Activated CD8-positive, alpha-beta T cell treated with anti-CD3 and anti-CD28 coated beads for 36 hours (primary cell): ENCODE measurements around the gene PDPK1. TPM values are rescaled to one million over a fixed set of nuclear protein-coding genes. Genes with fewer than 3 reads are reported as not detected.

Source experiments
- ATAC-seq: fragments of 200-7000 bp; cut with Tn5 transposase; one replicate; pipeline ENCODE4 v1.10.0; 2021; ENCODE audit warnings: mild to moderate bottlenecking, moderate library complexity
- CTCF ChIA-PET: fragments of 350-600 bp; sonication (Branson Sonifier 250); formaldehyde crosslinking; loops from one replicate; lab custom pipeline; 2021; ENCODE audit warnings: antibody characterized with exemption; lab: Charles Lee
- POLR2A ChIA-PET: fragments of 350-600 bp; sonication (Branson Sonifier 250); formaldehyde crosslinking; loops from one replicate; lab custom pipeline; 2021; ENCODE audit warnings: antibody characterized with exemption; lab: Charles Lee
- DNase-seq: peaks from one replicate; pipeline ENCODE4 v3.0.0-alpha.2; 2020
- H3K27ac Mint-ChIP-seq: one replicate; pipeline ENCODE4 v1.8.0; 2021; ENCODE audit warnings: mild to moderate bottlenecking, mixed read lengths
- H3K27me3 Mint-ChIP-seq: one replicate; pipeline ENCODE4 v1.8.0; 2021; ENCODE audit warnings: mixed read lengths
- H3K36me3 Mint-ChIP-seq: one replicate; pipeline ENCODE4 v1.8.0; 2021; ENCODE audit warnings: low read depth, mixed read lengths
- H3K4me1 Mint-ChIP-seq: one replicate; pipeline ENCODE4 v1.8.0; 2021; ENCODE audit warnings: low read depth, mixed read lengths
- H3K4me3 Mint-ChIP-seq: one replicate; pipeline ENCODE4 v1.8.0; 2021; ENCODE audit warnings: mild to moderate bottlenecking, moderate library complexity, mixed read lengths
- H3K9me3 Mint-ChIP-seq: one replicate; pipeline ENCODE4 v1.8.0; 2021; ENCODE audit warnings: mixed read lengths
- intact Hi-C: fragments of 100-400 bp; cut with micrococcal nuclease; formaldehyde crosslinking; loops from one replicate; pipeline ENCODE4 v1.10.0; 2022
- total RNA-seq, 2 experiments: library from RNA; stranded (reverse); gene quantifications; one replicate each; pipeline ENCODE4 v1.2.3, GENCODE V29; 2021
- TF ChIP-seq, protein P1 (sequence below): fragments of 200-600 bp; IDR thresholded peaks from one replicate; pipeline ENCODE4 v1.8.0; 2022; ENCODE audit warnings: antibody characterized with exemption, mild to moderate bottlenecking

The PDPK1 gene
- total RNA-seq, 2 experiments from 2014 or later: 32.4 to 33.9 TPM

DNA sequence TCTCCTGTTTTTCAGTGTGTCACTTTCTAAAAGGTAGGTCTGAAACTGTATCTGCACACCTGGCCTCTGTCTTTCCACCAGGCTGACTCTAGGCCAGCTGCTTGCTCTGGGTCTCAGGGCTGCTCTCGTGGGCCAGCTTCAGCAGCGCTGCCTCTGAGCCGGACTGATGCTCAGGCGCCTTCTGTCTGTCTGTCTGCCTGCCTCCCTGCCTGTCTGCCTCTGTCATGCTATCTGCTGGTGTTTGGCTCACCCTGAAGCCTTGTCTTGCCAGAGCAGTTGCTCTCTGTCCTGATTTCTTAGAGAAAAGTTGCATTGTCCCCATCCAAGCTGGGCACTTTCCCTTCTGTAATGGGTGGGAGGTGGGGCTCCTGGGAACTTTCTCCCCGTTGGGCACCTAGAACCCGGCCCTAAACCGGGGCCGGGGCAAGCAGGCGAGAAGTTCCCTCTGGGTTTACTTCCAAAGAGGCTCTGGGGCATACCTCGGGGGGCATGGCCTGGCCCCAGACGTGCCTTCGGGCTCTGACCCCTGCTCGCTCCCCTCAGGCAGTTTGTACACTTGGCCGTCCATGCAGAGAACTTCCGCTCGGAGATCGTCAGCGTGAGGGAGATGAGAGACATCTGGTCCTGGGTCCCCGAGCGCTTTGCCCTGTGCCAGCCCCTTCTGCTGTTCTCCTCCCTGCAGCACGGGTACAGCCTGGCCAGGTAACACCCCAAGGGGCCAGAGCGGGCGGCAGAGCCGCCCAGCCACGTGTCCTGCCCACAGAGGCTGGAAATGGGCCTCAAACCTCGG lies 39.9 kb upstream of the PDPK1 start:
- H3K27ac Mint-ChIP-seq: no peak overlapping the region
- POLR2A ChIA-PET: interaction anchor here (0.9 kb wide), 1 partner anchor 67 kb away, joined by 4 read pairs; no protein-coding TSS in a partner anchor

GRCh38 chr16:2498531-2499253 lies 39.1 kb upstream of the PDPK1 start:
- Mint-ChIP-seq H3K4me3 (no peak overlapping the region), H3K9me3 (no peaks in the 10 kb centered on the region), H3K36me3 (peaks cover 5% of the 10 kb centered on the region), H3K27me3 (no peaks in the 10 kb centered on the region), H3K27ac (no peak overlapping the region), H3K4me1 (no peaks in the 10 kb centered on the region)
- TF ChIP-seq, protein P1, sequence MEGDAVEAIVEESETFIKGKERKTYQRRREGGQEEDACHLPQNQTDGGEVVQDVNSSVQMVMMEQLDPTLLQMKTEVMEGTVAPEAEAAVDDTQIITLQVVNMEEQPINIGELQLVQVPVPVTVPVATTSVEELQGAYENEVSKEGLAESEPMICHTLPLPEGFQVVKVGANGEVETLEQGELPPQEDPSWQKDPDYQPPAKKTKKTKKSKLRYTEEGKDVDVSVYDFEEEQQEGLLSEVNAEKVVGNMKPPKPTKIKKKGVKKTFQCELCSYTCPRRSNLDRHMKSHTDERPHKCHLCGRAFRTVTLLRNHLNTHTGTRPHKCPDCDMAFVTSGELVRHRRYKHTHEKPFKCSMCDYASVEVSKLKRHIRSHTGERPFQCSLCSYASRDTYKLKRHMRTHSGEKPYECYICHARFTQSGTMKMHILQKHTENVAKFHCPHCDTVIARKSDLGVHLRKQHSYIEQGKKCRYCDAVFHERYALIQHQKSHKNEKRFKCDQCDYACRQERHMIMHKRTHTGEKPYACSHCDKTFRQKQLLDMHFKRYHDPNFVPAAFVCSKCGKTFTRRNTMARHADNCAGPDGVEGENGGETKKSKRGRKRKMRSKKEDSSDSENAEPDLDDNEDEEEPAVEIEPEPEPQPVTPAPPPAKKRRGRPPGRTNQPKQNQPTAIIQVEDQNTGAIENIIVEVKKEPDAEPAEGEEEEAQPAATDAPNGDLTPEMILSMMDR: no peak
- ChIA-PET POLR2A (interaction anchor here (0.9 kb wide), 1 partner anchor 68 kb away, joined by 4 read pairs; no protein-coding TSS in a partner anchor), CTCF (no interaction called here)
- intact Hi-C loops: no loop called here
- ATAC-seq: no peak
- no peak for DNase-seq

More for the DNA sequence above, 39.9 kb upstream of the PDPK1 start:
- H3K36me3 Mint-ChIP-seq: peaks cover 5% of the 10 kb centered on the region
- DNase-seq: no peak
- CTCF ChIA-PET: no interaction called here
- TF ChIP-seq, protein P1: no peak
- H3K9me3 Mint-ChIP-seq: no peaks in the 10 kb centered on the region
- no peak for ATAC-seq
- no peaks in the 10 kb centered on the region for H3K27me3 Mint-ChIP-seq
- H3K4me3 Mint-ChIP-seq: no peak overlapping the region
- H3K4me1 Mint-ChIP-seq: no peaks in the 10 kb centered on the region
- intact Hi-C loops: no loop called here

- CTCF ChIA-PET: no interaction called here
These were observed 38.4 kb upstream of the PDPK1 start for GRCh38 chr16:2499454-2499853.

DNA sequence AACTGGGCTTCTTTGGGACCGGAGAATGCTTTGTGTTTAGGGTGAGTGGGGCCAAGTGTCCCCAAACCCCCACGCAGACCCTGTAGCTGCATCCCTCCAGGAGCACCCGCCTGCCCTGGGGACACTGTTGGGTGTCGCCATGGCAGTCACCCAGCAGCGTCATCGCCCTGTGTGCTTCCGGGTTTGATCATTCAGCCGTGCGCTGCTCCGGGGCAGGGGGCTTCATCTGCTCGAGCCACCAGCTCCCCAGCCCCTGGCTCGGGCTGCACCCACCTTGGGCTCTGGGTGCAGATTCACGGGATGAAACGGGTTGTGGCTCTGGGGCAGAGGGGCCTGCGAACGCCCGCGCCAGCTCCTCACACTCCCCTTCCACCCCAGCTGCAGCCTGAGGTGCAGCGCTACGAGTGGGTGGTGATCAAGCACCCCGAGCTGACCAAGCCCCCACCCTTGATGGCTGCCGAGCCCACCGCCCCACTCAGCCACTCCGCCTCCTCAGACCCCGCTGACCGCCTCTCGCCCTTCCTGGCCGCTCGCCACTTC lies 37.9 kb upstream of the PDPK1 start:
- H3K36me3 Mint-ChIP-seq: peaks cover 5% of the 10 kb centered on the region
- no peaks in the 10 kb centered on the region for H3K27me3 Mint-ChIP-seq
- ChIA-PET CTCF (interaction anchor here (1.1 to 2.0 kb wide), 4 partner anchors 14 to 81 kb away, joined by 3 to 10 read pairs (median 6); no protein-coding TSS in a partner anchor), POLR2A (no interaction called here)
- no peak for DNase-seq
- intact Hi-C loops: loop anchor here (10.0 kb wide), 1 partner anchor 65 kb away; no protein-coding TSS in a partner anchor
- no peak overlapping the region for H3K27ac Mint-ChIP-seq
- no peaks in the 10 kb centered on the region for H3K9me3 Mint-ChIP-seq
- H3K4me1 Mint-ChIP-seq: no peaks in the 10 kb centered on the region
- H3K4me3 Mint-ChIP-seq: no peak overlapping the region
- no peak for ATAC-seq
- TF ChIP-seq, protein P1: no peak

More at GRCh38 chr16:2499454-2499853, 38.4 kb upstream of the PDPK1 start:
- Mint-ChIP-seq H3K9me3 (no peaks in the 10 kb centered on the region), H3K4me1 (no peaks in the 10 kb centered on the region), H3K27me3 (no peaks in the 10 kb centered on the region), H3K36me3 (peaks cover 5% of the 10 kb centered on the region), H3K27ac (no peak overlapping the region), H3K4me3 (no peak overlapping the region)
- POLR2A ChIA-PET: no interaction called here
- TF ChIP-seq, protein P1: no peak
- ATAC-seq: no peak
- intact Hi-C loops: no loop called here
- DNase-seq: no peak
